ENCODE measurements around the gene PCDHGA2.
"Not testable (repeated sequence)": the region's sequence is repeated elsewhere in the genome, so short reads cannot be mapped to it uniquely, and the experiment has no call there.

Gene PCDHGA2

GRCh38 chr5:141374627-141375026, 36.1 kb downstream of the PCDHGA2 start:
- Histone ChIP-seq H4K20me1 (ENCODE audit: insufficient read depth, low read length) (no peaks in the 10 kb centered on the region), H3K79me2 (ENCODE audit: low read length) (no peaks in the 10 kb centered on the region), H3K27ac (ENCODE audit: low read length) (no peak overlapping the region), H3K9me3 (ENCODE audit: insufficient read depth, low read length) (no peaks in the 10 kb centered on the region), H3K4me2 (ENCODE audit: low read length) (no peak overlapping the region), H3K27me3 (ENCODE audit: low read depth, low read length) (no peaks in the 10 kb centered on the region), H3K36me3 (replicated peaks; ENCODE audit: low read depth, low read length) (no peaks in the 10 kb centered on the region), H3K4me3 (ENCODE audit: low read length) (no peak overlapping the region), H2AFZ (ENCODE audit: low read depth, low read length) (no peak overlapping the region), H3K4me1 (ENCODE audit: low read length) (no peaks in the 10 kb centered on the region), H3K9ac (ENCODE audit: low read length) (no peak overlapping the region)
- TF ChIP-seq EZH2phosphoT487 (IDR thresholded peaks at IDR 0.05; ENCODE audit: low read depth) (no peak), CTCF (IDR thresholded peaks at IDR 0.05; ENCODE audit: low read depth, low read length) (no peak)

- not testable (repeated sequence) for H4K20me1 ChIP-seq (ENCODE audit: insufficient read depth, low read length); H2AFZ ChIP-seq (ENCODE audit: low read depth, low read length); H3K4me2 ChIP-seq (ENCODE audit: low read length); H3K4me1 ChIP-seq (ENCODE audit: low read length); H3K36me3 ChIP-seq (replicated peaks; ENCODE audit: low read depth, low read length); H3K79me2 ChIP-seq (ENCODE audit: low read length); H3K4me3 ChIP-seq (ENCODE audit: low read length); H3K27me3 ChIP-seq (ENCODE audit: low read depth, low read length); H3K27ac ChIP-seq (ENCODE audit: low read length); H3K9ac ChIP-seq (ENCODE audit: low read length); H3K9me3 ChIP-seq (ENCODE audit: insufficient read depth, low read length)
These were observed 37.0 kb downstream of the PCDHGA2 start for GRCh38 chr5:141375444-141376155.

GRCh38 chr5:141382469-141383294, 44.1 kb downstream of the PCDHGA2 start, which contains the start of gene PCDHGA7:
PCDHGA7 (plus strand) TSS chr5:141382742; CDS start chr5:141382900, 158 bp downstream.
- no peak within 1 kb of the TSS for H3K4me3 ChIP-seq (ENCODE audit: low read length)
- no peak within 1 kb of the TSS for H2AFZ ChIP-seq (ENCODE audit: low read depth, low read length)
- no peaks in the 10 kb centered on the region for H3K79me2 ChIP-seq (ENCODE audit: low read length)
- H3K9me3 ChIP-seq (ENCODE audit: insufficient read depth, low read length), result no peaks in the 10 kb centered on the region
- no peaks in the 10 kb centered on the region for H3K36me3 ChIP-seq (replicated peaks; ENCODE audit: low read depth, low read length)
- H3K27me3 ChIP-seq (ENCODE audit: low read depth, low read length), result no peaks in the 10 kb centered on the region
- TF ChIP-seq CTCF (IDR thresholded peaks at IDR 0.05; ENCODE audit: low read depth, low read length), result no peak
- no peak for TF ChIP-seq EZH2phosphoT487 (IDR thresholded peaks at IDR 0.05; ENCODE audit: low read depth)
- H3K4me1 ChIP-seq (ENCODE audit: low read length), result no peaks in the 10 kb centered on the region
- H4K20me1 ChIP-seq (ENCODE audit: insufficient read depth, low read length), result no peaks in the 10 kb centered on the region
- H3K4me2 ChIP-seq (ENCODE audit: low read length), result no peak within 1 kb of the TSS
- H3K9ac ChIP-seq (ENCODE audit: low read length), result no peak within 1 kb of the TSS
- H3K27ac ChIP-seq (ENCODE audit: low read length), result no peak within 1 kb of the TSS

GRCh38 chr5:141383345-141383744, 44.8 kb downstream of the PCDHGA2 start:
- no peaks in the 10 kb centered on the region for H3K9me3 ChIP-seq (ENCODE audit: insufficient read depth, low read length)
- H3K4me3 ChIP-seq (ENCODE audit: low read length), result no peak overlapping the region
- H3K4me1 ChIP-seq (ENCODE audit: low read length), result no peaks in the 10 kb centered on the region

More at GRCh38 chr5:141383345-141383744, 44.8 kb downstream of the PCDHGA2 start:
- Histone ChIP-seq H3K79me2 (ENCODE audit: low read length) (no peaks in the 10 kb centered on the region), H3K9ac (ENCODE audit: low read length) (no peak overlapping the region), H2AFZ (ENCODE audit: low read depth, low read length) (no peak overlapping the region), H3K36me3 (replicated peaks; ENCODE audit: low read depth, low read length) (no peaks in the 10 kb centered on the region), H3K27ac (ENCODE audit: low read length) (no peak overlapping the region), H3K4me2 (ENCODE audit: low read length) (no peak overlapping the region), H3K27me3 (ENCODE audit: low read depth, low read length) (no peaks in the 10 kb centered on the region), H4K20me1 (ENCODE audit: insufficient read depth, low read length) (no peaks in the 10 kb centered on the region)
- TF ChIP-seq EZH2phosphoT487 (IDR thresholded peaks at IDR 0.05; ENCODE audit: low read depth) (no peak), CTCF (IDR thresholded peaks at IDR 0.05; ENCODE audit: low read depth, low read length) (no peak)
